T-helper 9 cell (primary cell): ENCODE data around the gene BCS1L.
A peak's percentile ranks its signal among the peaks of the same experiment; 100 is the strongest.

Experiments
- DNase-seq: peaks from one replicate; pipeline ENCODE4 v3.0.0-alpha.2; 2020
- total RNA-seq, 2 donors: gene quantifications; one replicate each; lab custom pipeline; 2026; lab: John Stamatoyannopoulos, UW

The BCS1L gene, protein sequence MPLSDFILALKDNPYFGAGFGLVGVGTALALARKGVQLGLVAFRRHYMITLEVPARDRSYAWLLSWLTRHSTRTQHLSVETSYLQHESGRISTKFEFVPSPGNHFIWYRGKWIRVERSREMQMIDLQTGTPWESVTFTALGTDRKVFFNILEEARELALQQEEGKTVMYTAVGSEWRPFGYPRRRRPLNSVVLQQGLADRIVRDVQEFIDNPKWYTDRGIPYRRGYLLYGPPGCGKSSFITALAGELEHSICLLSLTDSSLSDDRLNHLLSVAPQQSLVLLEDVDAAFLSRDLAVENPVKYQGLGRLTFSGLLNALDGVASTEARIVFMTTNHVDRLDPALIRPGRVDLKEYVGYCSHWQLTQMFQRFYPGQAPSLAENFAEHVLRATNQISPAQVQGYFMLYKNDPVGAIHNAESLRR
- 10.6 to 35.0 reads per million in 2 donors for total RNA-seq

- DNase-seq, result peak; percentile 88
Measured at GRCh38 chr2:218659258-218659987, at the start of gene BCS1L, which contains the start of gene ZNF142. Gene BCS1L (plus strand): TSS chr2:218659683. CDS start chr2:218660988, 1,305 bp downstream. Gene ZNF142 (minus strand): TSS chr2:218659623. CDS start chr2:218656429, 3,194 bp downstream.

DNA sequence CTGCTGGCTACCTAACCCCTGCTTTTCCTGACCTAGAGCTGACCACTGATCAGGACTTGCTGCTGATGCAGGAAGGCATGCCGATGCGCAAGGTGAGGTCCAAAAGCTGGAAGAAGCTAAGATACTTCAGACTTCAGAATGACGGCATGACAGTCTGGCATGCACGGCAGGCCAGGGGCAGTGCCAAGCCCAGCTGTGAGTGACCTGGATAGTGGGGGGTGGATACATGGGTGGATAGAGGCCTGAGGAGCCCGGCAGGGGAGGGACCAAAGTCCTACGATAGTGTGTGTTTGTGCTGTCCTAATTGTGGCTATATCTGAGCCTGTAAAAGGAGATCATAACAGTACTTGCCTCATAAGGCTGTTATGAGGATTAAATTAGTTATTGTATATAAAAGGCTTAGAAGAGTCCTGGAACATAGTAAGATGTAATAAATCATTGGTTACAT, 43.6 kb upstream of the BCS1L start:
- DNase-seq, result no peak

- DNase-seq, result no peak
Measured at GRCh38 chr2:218618102-218618860, 41.2 kb upstream of the BCS1L start.

DNA sequence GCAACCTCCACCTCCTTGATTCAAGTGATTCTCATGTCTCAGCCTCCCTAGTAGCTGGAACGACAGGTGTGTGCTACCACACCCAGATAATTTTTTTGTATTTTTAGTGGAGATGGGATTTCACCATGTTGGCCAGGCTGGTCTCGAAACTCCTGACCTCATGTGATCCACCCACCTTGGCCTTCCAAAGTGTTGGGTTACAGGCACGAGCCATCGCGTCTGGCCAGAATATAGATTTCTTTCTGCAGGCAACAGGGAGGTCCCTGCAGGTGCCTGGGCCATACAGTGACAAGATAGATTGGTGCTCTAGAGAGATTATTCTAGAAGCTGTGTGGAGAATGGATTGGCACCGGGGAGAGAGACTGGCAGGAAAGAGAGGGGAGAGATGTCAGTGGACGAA, 38.5 kb upstream of the BCS1L start:
- DNase-seq, result no peak

GRCh38 chr2:218622606-218623365, 36.7 kb upstream of the BCS1L start:
- no peak for DNase-seq

DNA sequence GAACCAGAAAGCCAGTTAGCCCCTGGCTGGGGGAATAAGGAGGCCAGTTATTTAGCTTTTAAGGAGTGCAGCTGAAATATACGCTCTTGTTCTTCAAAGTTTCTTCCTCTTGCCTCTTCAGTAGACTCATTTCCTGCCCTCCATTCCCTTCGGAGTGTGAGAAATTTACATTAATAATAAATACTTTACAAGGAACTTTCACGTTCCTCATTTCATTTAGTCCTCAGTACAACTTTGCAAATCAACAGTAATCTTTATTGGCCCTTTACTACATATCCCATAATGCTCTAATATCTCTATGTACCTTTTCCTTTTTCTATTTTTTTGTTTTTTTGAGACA, 36.1 kb upstream of the BCS1L start:
- DNase-seq, result no peak

DNA sequence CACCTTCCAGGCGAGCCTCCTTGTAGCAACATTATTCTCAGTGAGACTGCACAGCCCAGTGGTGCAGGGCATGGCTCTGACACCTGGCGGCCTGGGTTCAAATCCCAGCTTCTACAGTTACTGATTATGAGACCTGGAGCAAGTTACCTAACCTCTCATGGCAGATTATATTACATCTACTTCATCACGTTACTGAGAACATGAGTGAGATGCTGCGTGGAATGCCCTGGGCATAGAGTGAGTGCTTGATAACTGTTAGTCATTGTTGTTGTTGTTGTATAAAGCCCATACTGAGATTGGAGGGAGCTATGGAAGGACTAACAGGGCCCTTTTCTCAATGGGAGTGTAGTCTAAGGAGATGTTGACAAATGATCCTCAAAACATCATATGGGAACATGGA, 33.1 kb upstream of the BCS1L start:
- DNase-seq, result no peak

GRCh38 chr2:218627939-218628338, 31.5 kb upstream of the BCS1L start:
- DNase-seq, result no peak

- DNase-seq, result no peak
Measured at GRCh38 chr2:218631837-218632236, 27.6 kb upstream of the BCS1L start.

DNA sequence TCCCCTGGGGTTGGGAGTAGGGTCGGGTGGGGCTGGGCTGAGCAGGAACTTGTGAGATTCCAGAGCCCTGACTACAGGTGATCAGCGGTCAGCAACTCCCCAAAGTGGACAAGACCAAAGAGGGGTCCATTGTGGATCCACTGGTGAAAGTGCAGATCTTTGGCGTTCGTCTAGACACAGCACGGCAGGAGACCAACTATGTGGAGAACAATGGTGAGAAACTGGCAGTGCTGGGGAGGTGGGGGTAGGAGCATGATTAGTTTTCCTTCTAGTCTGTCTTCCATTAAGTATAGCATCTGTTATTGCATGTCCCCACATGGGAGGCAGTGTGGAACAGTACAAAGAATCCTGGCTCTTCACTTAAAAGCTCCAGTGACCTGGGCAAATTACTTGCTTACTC, 23.8 kb upstream of the BCS1L start:
- DNase-seq, result no peak

DNA sequence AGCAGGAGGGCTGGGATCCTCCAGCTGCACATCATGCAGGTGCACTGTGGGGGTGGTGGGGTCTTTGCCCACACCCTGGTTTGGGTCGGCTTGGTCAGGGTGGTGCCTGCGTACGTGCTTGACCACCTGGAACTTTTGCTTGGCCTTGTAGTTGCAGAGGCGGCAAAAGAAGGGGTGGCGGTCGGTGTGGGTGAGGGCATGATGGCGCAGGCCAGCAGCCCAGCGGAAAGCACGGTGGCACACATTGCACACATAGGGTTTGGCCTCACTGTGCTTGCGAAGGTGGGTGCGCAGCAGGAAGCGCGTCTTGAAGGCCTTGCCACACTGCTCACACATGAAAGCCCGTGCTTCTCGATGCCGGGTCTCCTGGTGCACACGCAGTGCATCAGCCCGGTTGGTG, 21.1 kb upstream of the BCS1L start:
- no peak for DNase-seq

- DNase-seq, result no peak
Measured at GRCh38 chr2:218642121-218642656, 17.3 kb upstream of the BCS1L start.

- no peak for DNase-seq
Measured at GRCh38 chr2:218642786-218643185, 16.7 kb upstream of the BCS1L start.

- no peak for DNase-seq
Measured at GRCh38 chr2:218643751-218644310, 15.7 kb upstream of the BCS1L start.

DNA sequence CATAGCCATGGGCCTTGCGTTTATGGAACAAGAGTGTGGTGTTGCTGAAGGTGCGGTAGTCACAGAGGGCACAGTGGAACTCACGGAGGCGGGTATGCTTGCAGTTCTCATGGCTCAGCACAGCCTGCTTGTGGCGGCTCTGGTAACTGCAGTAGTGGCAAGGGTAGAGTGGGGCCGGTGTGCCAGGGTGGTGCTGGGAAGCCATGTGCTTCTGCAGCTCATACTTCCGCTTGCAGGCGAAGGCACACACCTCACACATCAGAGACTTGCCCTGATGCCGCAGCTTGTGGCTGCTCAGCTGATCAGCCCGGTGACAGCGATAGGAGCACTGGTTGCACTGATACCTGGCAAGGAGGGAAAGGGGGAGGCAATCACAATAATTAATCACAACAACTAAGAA, 14.8 kb upstream of the BCS1L start:
- DNase-seq, result no peak

DNA sequence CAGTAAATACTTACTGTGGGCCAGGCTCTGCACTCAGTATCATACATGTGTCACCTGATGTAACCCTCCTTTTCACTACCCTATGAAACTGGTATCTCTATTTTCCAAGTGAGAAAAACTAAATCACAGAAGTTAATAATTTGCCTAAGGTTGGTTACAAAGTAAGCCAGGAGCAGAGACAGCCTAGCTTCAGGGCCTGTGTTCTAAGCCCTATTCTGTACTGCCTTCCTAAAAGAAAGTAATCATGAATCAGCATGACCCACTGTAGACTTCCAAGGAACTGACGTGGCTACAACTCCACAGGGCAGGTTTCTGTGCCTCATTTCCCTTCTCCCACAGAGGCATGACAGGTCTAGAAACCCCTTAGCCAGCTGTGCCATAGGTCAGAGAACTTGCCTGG, 14.4 kb upstream of the BCS1L start:
- no peak for DNase-seq

DNA sequence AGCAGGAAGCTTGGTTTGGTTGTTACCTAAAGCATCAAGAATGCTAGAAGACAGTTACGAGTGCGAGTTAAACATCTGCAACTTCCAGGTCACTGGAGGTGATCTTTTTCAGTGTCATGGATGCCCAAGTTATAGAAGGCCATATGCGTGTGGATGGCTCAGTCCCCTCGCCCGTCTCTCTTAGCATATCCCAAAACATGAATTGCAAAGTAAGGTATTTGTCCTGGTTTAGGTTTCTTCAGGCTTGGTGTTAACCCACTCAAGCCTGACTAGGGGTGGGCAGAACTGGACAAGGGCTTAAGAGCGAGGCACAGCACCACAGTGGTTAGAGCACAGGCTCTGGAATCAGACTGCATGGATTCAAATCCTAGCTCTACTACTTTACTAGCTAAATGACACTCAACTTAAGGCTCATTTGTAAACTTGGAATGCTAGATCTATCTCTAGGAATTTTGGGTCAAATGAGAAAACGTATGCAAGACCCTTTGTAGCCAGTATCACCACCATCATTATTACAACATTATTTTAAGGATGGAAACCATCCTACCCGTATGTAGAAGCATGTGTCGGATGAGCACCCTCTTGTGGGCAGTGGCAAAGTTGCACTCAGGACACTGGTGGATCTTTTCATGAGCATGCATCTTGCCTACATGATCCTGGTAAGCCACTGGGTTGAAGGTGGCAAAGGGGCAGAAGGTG, 11.2 kb upstream of the BCS1L start:
- DNase-seq, result peak; percentile 18

DNA sequence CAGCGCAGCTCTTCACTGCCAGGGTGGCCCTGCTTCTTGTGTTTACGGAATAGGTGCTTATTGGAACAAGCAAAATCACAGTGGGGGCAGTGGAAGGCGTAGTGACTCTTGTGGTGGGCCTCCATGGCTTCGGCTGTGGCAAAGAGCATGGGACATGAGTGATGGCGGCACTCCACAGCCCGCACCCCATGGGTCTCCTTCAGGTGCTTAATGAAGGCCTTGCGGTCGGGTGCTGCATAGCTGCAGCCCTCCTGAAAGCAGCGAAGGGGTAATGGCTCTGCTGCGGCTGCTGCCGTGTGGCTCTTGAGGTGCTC, 10.7 kb upstream of the BCS1L start:
- no peak for DNase-seq

GRCh38 chr2:218655751-218656150, 3.7 kb upstream of the BCS1L start:
- DNase-seq, result no peak

DNA sequence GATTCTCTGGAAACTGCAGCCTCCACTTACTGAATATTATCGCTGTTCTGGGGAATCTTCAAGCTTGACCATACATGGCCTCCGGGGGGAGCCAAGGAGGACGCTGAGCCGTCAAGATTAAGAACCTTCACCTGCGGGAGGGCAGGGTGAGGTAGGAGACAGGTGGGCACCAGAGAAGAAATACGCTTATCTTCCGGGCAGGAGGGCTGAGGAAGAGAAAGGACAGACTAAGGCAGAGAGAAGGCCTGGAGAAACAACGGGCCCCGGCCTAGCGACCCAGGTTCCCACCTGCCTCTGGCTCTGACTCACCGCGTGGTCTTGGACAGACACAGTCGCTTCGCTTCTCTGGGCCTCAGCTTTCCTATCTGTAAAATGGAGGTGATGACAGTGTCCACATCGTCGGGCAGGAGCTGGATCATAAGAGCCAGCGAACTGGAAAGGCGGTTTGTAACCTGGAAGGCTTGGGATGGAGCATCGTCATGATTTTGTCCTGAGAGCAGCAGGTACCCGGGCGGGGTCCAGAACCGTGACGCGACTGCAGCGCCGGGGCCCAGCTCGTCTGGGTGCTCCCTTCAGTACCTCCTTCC, 719 bp upstream of the BCS1L start:
- DNase-seq, result peak; percentile 11

DNA sequence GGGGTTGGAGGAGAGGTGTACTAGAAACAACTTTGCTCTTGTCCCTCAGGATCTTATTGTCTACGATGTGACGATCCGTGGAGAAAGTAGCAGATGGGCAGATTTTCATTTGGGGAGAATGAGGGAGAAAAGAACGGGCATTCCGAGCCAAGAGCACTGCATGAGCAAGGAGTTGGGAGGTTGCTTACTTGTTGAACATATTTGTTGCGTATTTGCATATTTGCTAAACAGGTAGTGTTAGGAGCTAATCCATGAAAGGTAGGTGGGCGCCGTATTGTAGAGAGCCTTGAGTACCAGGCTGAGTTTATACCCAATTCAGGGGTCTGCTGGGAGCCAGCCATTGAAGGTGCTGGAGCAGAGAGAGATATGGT, 490 bp downstream of the BCS1L start:
- no peak for DNase-seq
